Measurements from ENCODE around the gene MEIS2. TPM values are rescaled to one million over a fixed set of nuclear protein-coding genes. Genes with fewer than 3 reads are reported as not detected.

The MEIS2 gene
- total and polyA plus RNA-seq, 9 donors = 27.7 to 73.7 (median 47.7) TPM

GRCh38 chr15:36898536-36899126, 201.7 kb downstream of the MEIS2 start:
- no peaks in the 10 kb centered on the region for H3K27me3 ChIP-seq
- TF ChIP-seq EP300 (IDR thresholded peaks at IDR 0.05) = no peak
- no peak for TF ChIP-seq POLR2A (IDR thresholded peaks at IDR 0.05)
- no peak for TF ChIP-seq CTCF (IDR thresholded peaks at IDR 0.05)
- H3K4me3 ChIP-seq = no peak overlapping the region
- DNase-seq = no peak
- no peaks in the 10 kb centered on the region for H3K36me3 ChIP-seq
- WGBS, 3 donors = 69 to 70% (median 70%) methylated on average over 4 of the region's 4 CpGs
- no peaks in the 10 kb centered on the region for H3K4me1 ChIP-seq (ENCODE audit: insufficient read depth)
- intact Hi-C loops (cut with DNase I) = no loop called here
- H3K9me3 ChIP-seq = no peaks in the 10 kb centered on the region
- H3K27ac ChIP-seq = no peak overlapping the region

- no peak for DNase-seq
- TF ChIP-seq POLR2A (IDR thresholded peaks at IDR 0.05) = no peak
- TF ChIP-seq CTCF (IDR thresholded peaks at IDR 0.05) = no peak
- TF ChIP-seq EP300 (IDR thresholded peaks at IDR 0.05) = no peak
- H3K36me3 ChIP-seq = no peaks in the 10 kb centered on the region
- intact Hi-C loops (cut with DNase I) = no loop called here
- 68 to 81% (median 71%) methylated on average over 3 of the region's 3 CpGs for WGBS, 3 donors
- no peaks in the 10 kb centered on the region for H3K4me1 ChIP-seq (ENCODE audit: insufficient read depth)
- no peak overlapping the region for H3K27ac ChIP-seq
- H3K4me3 ChIP-seq = no peak overlapping the region
- no peaks in the 10 kb centered on the region for H3K27me3 ChIP-seq
- H3K9me3 ChIP-seq = no peaks in the 10 kb centered on the region
These were observed 202.5 kb downstream of the MEIS2 start for GRCh38 chr15:36897834-36898233.

GRCh38 chr15:36896949-36897348, 203.4 kb downstream of the MEIS2 start:
- no peak overlapping the region for H3K27ac ChIP-seq
- H3K9me3 ChIP-seq = no peaks in the 10 kb centered on the region
- no peak for TF ChIP-seq CTCF (IDR thresholded peaks at IDR 0.05)
- no peak for TF ChIP-seq POLR2A (IDR thresholded peaks at IDR 0.05)
- TF ChIP-seq EP300 (IDR thresholded peaks at IDR 0.05) = no peak
- WGBS, 3 donors = 52 to 70% (median 68%) methylated on average over 3 of the region's 3 CpGs
- H3K4me3 ChIP-seq = no peak overlapping the region
- no peaks in the 10 kb centered on the region for H3K27me3 ChIP-seq
- H3K4me1 ChIP-seq (ENCODE audit: insufficient read depth) = no peaks in the 10 kb centered on the region
- H3K36me3 ChIP-seq = no peaks in the 10 kb centered on the region
- intact Hi-C loops (cut with DNase I) = no loop called here
- DNase-seq = no peak

- H3K4me1 ChIP-seq (ENCODE audit: insufficient read depth) = no peaks in the 10 kb centered on the region
- intact Hi-C loops (cut with DNase I) = no loop called here
- no peak for DNase-seq
- H3K36me3 ChIP-seq = no peaks in the 10 kb centered on the region
- H3K4me3 ChIP-seq = no peak overlapping the region
- H3K27me3 ChIP-seq = no peaks in the 10 kb centered on the region
- TF ChIP-seq POLR2A (IDR thresholded peaks at IDR 0.05) (no peak), EP300 (IDR thresholded peaks at IDR 0.05) (no peak), CTCF (IDR thresholded peaks at IDR 0.05) (no peak)
- no peaks in the 10 kb centered on the region for H3K9me3 ChIP-seq
- WGBS, 3 donors = 86 to 92% (median 91%) methylated on average over 4 of the region's 4 CpGs
- H3K27ac ChIP-seq = no peak overlapping the region
These were observed 206.3 kb downstream of the MEIS2 start for GRCh38 chr15:36894075-36894474.
